GM19239 (cell line): ENCODE measurements around the gene CDK11B.
A peak's percentile ranks its signal among the peaks of the same experiment; 100 is the strongest.

Experiments used
- DNase-seq: peaks from one replicate; pipeline ENCODE4 v3.0.0; 2011; ENCODE audit warnings: low spot score; ENCODE audit not compliant: insufficient read length
- FAIRE-seq: peaks from 2 replicates; lab custom pipeline; 2011; peaks lifted over from hg19 to GRCh38; lab: Jason Lieb, UNC

CDK11B gene

DNA sequence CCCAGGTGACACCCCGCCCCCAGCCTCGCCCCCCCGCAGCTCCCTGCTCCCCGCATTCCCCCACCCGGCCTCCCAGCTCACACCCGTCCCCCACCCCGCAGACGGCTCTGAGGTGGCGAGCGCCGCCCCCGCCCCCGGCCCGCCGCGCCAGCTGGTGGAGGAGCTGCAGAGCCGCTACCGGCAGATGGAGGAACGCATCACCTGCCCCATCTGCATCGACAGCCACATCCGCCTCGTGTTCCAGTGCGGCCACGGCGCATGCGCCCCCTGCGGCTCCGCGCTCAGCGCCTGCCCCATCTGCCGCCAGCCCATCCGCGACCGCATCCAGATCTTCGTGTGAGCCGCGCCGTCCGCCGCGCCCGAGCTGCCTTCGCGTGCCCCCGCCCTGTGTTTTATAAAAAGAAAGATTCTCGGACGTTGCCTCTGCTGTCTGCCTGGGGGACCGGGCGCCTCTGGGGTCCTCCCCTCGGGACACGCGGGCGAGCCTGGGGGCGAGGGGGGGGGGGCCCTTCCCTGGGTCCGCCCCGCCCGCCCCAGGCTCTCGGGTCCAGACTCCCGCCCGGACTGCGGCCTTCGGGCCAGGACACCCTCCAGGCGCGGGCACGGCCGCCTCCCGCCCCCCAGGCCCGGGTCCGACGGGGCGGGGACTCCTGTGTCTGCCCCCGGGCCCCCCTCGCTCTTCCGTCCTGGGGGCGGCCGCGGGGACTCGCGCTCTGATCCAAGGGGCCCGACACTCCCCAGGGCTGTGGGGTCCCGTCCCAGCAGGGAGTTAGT is 28.4 kb downstream of the CDK11B start:
- DNase-seq = peak; percentile 100
- FAIRE-seq = peak; percentile 86

DNA sequence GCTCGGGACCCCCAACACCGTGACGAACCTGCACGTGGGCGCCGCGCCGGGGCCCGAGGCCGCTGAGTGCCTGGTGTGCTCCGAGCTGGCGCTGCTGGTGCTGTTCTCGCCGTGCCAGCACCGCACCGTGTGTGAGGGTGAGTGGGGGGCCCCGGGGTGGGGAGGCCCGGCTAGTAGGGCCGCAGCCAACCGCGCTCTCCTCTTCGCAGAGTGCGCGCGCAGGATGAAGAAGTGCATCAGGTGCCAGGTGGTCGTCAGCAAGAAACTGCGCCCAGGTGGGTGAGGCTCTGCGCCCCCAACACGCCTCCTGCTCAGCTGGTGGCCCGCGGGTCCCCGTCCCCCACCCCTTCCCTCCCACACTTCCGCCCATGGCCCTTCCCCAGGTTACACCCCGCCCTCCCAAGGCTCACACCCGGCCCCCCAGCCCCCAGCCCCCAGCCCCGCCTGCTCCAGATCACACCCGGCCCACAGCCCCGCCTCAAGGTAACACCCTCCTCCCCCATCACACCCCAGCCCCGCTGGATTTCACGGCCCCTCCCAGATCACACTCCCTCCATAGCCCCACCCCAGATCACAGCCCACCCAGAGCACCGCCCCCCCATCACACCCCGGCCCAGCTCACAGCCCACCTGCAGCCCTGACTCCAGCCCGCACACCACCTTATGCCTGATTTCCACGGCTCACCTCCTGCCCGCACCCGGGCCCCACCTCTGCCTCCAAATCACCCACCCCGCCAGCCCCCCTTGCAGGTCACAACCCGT is 29.2 kb downstream of the CDK11B start:
- DNase-seq = no peak
- FAIRE-seq = no peak

- DNase-seq = no peak
Observed at GRCh38 chr1:1628754-1629429, 29.9 kb downstream of the CDK11B start.

DNA sequence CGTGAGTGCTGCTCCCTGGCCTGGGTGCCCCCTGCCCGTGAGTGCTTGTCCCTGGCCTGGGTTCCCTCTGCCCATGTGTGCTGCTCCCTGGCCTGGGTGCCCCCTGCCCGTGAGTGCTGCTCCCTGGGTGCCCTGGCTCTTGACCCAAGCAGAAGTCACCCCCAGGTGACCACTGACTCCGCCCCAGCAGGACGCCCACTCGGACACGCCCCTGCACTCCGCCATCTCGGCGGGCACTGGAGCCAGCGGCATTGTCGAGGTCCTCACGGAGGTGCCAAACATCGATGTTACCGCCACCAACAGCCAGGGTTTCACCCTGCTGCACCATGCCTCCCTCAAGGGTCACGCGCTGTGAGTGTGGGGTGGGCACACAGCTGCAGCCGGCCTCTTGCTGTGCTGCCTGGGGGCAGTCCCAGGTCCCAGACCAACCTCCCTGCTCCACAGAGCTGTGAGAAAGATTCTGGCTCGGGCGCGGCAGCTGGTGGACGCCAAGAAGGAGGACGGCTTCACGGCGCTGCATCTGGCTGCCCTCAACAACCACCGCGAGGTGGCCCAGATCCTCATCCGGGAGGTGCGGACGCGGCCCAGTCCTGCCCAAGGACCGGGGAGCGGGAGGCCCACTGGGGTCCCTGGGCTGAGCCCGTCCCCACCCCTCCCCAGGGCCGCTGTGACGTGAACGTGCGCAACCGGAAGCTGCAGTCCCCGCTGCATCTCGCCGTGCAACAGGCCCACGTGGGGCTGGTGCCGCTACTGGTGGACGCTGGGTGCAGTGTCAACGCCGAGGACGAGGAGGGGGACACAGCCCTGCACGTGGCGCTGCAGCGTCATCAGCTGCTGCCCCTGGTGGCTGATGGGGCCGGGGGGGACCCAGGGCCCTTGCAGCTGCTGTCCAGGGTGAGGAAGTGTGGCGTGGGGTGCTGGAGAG is 30.7 kb downstream of the CDK11B start:
- DNase-seq (no peak), FAIRE-seq (no peak)

More at GRCh38 chr1:1628754-1629429, 29.9 kb downstream of the CDK11B start:
- peak; percentile 33 for FAIRE-seq

DNA sequence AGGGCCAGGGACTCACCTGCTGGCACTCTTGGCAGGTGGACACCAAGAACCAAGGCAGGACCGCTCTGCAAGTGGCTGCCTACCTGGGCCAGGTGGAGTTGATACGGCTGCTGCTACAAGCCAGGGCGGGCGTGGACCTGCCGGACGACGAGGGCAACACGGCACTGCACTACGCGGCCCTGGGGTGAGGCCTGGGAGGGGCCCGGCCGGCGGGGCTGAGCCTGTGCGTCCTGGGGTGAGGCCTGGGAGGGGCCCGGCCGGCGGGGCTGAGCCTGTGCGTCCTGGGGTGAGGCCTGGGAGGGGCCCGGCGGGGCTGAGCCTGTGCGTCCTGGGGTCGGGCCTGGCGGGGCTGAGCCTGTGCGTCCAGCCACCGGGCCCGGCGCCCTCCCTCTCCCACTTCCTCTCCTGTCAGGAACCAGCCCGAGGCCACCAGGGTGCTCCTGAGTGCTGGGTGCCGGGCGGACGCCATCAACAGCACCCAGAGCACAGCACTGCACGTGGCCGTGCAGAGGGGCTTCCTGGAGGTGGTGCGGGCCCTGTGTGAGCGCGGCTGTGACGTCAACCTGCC is 31.5 kb downstream of the CDK11B start:
- DNase-seq (no peak), FAIRE-seq (no peak)

DNA sequence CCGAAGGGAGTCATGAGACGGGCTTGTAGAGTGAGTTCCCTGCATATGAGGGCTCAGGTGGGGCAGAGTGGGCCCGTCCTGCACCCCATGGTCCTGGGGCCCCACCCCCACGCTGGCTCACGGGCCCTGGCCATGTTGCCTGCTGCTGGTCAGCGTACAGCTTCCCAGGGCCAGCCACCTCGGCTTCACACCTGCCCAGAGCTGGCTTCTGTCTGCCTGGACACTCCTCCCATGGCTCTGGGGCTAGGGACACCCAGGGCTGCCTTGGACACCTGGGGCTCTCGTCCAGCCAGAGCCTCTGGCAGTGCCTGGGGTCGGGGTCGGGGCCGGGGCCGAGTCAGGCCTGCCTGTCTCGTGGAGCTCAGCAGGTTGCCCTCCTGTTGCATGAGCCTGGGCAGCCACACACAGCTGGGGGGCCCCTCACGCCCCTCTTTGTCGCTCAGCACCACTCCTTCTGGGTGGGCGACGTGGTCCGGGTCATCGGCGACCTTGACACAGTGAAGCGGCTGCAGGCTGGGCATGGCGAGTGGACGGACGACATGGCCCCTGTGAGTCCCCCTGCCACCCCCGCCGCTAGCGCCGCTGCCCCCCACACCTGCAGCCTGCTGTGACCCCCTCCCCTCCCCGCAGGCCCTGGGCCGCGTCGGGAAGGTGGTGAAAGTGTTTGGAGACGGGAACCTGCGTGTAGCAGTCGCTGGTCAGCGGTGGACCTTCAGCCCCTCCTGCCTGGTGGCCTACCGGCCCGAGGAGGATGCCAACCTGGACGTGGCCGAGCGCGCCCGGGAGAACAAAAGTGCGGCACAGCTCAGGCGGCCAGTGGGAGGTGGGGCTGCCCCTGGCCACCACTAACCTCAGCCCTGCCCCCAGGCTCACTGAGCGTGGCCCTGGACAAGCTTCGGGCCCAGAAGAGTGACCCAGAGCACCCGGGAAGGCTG is 32.3 kb downstream of the CDK11B start:
- FAIRE-seq (no peak), DNase-seq (no peak)

DNA sequence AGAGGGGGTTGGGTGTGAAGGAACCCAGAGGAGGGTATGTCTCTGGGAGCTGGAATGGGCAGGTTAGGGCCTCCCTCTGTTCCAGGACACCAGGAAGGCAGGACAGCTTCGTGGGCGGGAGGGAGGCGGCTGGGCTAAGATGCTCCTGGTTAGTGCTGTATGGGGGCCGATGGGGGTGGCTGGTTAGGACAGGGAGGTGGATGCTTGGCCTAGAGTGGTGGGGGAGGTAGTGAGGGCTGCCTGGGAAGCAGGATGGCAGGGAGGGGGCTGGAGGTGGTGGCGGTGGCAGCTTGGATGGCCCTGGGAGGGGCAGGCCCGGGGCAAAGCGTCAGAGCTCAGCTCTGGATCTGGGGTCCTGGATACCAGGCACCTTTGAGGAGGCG is 33.0 kb downstream of the CDK11B start:
- no peak for DNase-seq
- no peak for FAIRE-seq

DNA sequence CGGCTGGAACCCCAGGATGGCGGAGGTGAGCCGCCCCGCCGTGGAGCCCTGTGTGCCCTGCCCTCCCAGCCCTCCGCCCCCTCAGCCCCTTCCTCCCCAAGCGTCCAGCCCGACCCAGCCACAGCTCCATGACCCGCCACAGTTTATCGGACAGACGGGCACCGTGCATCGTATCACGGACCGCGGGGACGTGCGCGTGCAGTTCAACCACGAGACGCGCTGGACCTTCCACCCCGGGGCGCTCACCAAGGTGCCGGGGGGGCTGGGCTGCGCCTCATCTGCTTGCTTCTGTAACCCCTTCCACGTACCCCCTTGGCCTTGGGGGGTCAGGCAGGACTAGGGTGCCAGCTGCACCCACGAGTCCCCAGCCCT is 33.4 kb downstream of the CDK11B start:
- no peak for FAIRE-seq

GRCh38 chr1:1624443-1625403 is 34.1 kb downstream of the CDK11B start:
- FAIRE-seq = no peak
- DNase-seq = no peak

More for the DNA sequence above, 33.4 kb downstream of the CDK11B start:
- no peak for DNase-seq

- no peak for FAIRE-seq
Observed at GRCh38 chr1:1623631-1624442, 35.0 kb downstream of the CDK11B start.

GRCh38 chr1:1623181-1623630 is 35.6 kb downstream of the CDK11B start:
- FAIRE-seq = no peak
- DNase-seq = no peak

More at GRCh38 chr1:1623631-1624442, 35.0 kb downstream of the CDK11B start:
- DNase-seq = no peak

- FAIRE-seq (no peak), DNase-seq (no peak)
Observed at GRCh38 chr1:1622788-1623094, 36.1 kb downstream of the CDK11B start.

- DNase-seq (no peak), FAIRE-seq (no peak)
Observed at GRCh38 chr1:1622010-1622787, 36.6 kb downstream of the CDK11B start.

GRCh38 chr1:1621173-1622009 is 37.4 kb downstream of the CDK11B start:
- DNase-seq (no peak), FAIRE-seq (no peak)
